Mucosa of stomach (tissue), 1 donor: ENCODE results near the gene TSTD1.
A peak's percentile ranks its signal among the peaks of the same experiment; 100 is the strongest.

ENCODE experiments used
- H3K27me3 ChIP-seq: one replicate; pipeline ENCODE4 v1.7.0; 2013; ENCODE audit warnings: mild to moderate bottlenecking, low read length; ENCODE audit not compliant: control insufficient read depth, insufficient read depth
- H3K36me3 ChIP-seq: one replicate; pipeline ENCODE4 v1.7.0; 2013; ENCODE audit warnings: low read length; ENCODE audit not compliant: control insufficient read depth, insufficient read depth
- H3K4me1 ChIP-seq: one replicate; pipeline ENCODE4 v1.7.0; 2013; ENCODE audit warnings: mild to moderate bottlenecking, low read length; ENCODE audit not compliant: control insufficient read depth, insufficient read depth
- H3K4me3 ChIP-seq: one replicate; pipeline ENCODE4 v1.7.0; 2013; ENCODE audit warnings: low read length
- H3K9ac ChIP-seq: one replicate; pipeline ENCODE4 v1.7.0; 2013; ENCODE audit warnings: mild to moderate bottlenecking, low read length, moderate library complexity
- H3K9me3 ChIP-seq: one replicate; pipeline ENCODE4 v1.7.0; 2013; ENCODE audit warnings: mild to moderate bottlenecking, low read length, moderate library complexity; ENCODE audit not compliant: control insufficient read depth
- donor health status: Pancreatic carcinoma.

TSTD1 gene

GRCh38 chr1:161038523-161039153 is at the start of gene TSTD1:
TSS of gene TSTD1 (minus strand) at chr1:161038964. CDS start at chr1:161038889, 75 bp downstream.
- Histone ChIP-seq H3K9ac (peak within 1 kb of the TSS; percentile 76), H3K4me3 (peak within 1 kb of the TSS; percentile 61), H3K36me3 (peaks cover 23% of the 10 kb centered on the region), H3K9me3 (no peaks in the 10 kb centered on the region), H3K4me1 (peaks cover 14% of the 10 kb centered on the region), H3K27me3 (no peaks in the 10 kb centered on the region)

- Histone ChIP-seq H3K36me3 (no peaks in the 10 kb centered on the region), H3K9me3 (no peaks in the 10 kb centered on the region), H3K27me3 (no peaks in the 10 kb centered on the region), H3K4me1 (peaks cover 80% of the 10 kb centered on the region), H3K4me3 (peak overlapping the region; percentile 5), H3K9ac (peak overlapping the region; percentile 91)
Observed at GRCh38 chr1:161086457-161086856, 47.7 kb upstream of the TSTD1 start.

- H3K4me1 ChIP-seq = peaks cover 91% of the 10 kb centered on the region
Observed at GRCh38 chr1:161085165-161085564, 46.4 kb upstream of the TSTD1 start.

GRCh38 chr1:161084597-161084988 is 45.8 kb upstream of the TSTD1 start:
- Histone ChIP-seq H3K9me3 (no peaks in the 10 kb centered on the region), H3K9ac (peak overlapping the region; percentile 91), H3K4me3 (no peak overlapping the region), H3K4me1 (peaks cover 89% of the 10 kb centered on the region), H3K36me3 (no peaks in the 10 kb centered on the region), H3K27me3 (no peaks in the 10 kb centered on the region)

More at GRCh38 chr1:161085165-161085564, 46.4 kb upstream of the TSTD1 start:
- Histone ChIP-seq H3K9me3 (no peaks in the 10 kb centered on the region), H3K9ac (peak overlapping the region; percentile 91), H3K36me3 (no peaks in the 10 kb centered on the region), H3K4me3 (no peak overlapping the region), H3K27me3 (no peaks in the 10 kb centered on the region)

GRCh38 chr1:161083748-161084596 is 45.2 kb upstream of the TSTD1 start:
- H3K27me3 ChIP-seq = no peaks in the 10 kb centered on the region
- H3K36me3 ChIP-seq = no peaks in the 10 kb centered on the region
- H3K9me3 ChIP-seq = no peaks in the 10 kb centered on the region
- H3K4me1 ChIP-seq = peaks cover 87% of the 10 kb centered on the region
- no peak overlapping the region for H3K4me3 ChIP-seq
- peak overlapping the region; percentile 91 for H3K9ac ChIP-seq

GRCh38 chr1:161082996-161083747 is 44.4 kb upstream of the TSTD1 start:
- H3K27me3 ChIP-seq = no peaks in the 10 kb centered on the region
- H3K36me3 ChIP-seq = no peaks in the 10 kb centered on the region
- peaks cover 83% of the 10 kb centered on the region for H3K4me1 ChIP-seq
- H3K9ac ChIP-seq = peak overlapping the region; percentile 91
- no peak overlapping the region for H3K4me3 ChIP-seq
- H3K9me3 ChIP-seq = no peaks in the 10 kb centered on the region

GRCh38 chr1:161082483-161082882 is 43.7 kb upstream of the TSTD1 start:
- Histone ChIP-seq H3K9ac (peak overlapping the region; percentile 76), H3K4me1 (peaks cover 76% of the 10 kb centered on the region), H3K36me3 (peaks cover 2% of the 10 kb centered on the region), H3K27me3 (no peaks in the 10 kb centered on the region), H3K4me3 (no peak overlapping the region), H3K9me3 (no peaks in the 10 kb centered on the region)

- Histone ChIP-seq H3K4me3 (no peak overlapping the region), H3K27me3 (no peaks in the 10 kb centered on the region), H3K4me1 (peaks cover 67% of the 10 kb centered on the region), H3K36me3 (peaks cover 5% of the 10 kb centered on the region), H3K9ac (no peak overlapping the region), H3K9me3 (no peaks in the 10 kb centered on the region)
Observed at GRCh38 chr1:161081519-161081918, 42.8 kb upstream of the TSTD1 start.

- H3K4me1 ChIP-seq = peaks cover 59% of the 10 kb centered on the region
- H3K9me3 ChIP-seq = no peaks in the 10 kb centered on the region
- H3K27me3 ChIP-seq = no peaks in the 10 kb centered on the region
- no peak overlapping the region for H3K4me3 ChIP-seq
- no peak overlapping the region for H3K9ac ChIP-seq
- peaks cover 5% of the 10 kb centered on the region for H3K36me3 ChIP-seq
Observed at GRCh38 chr1:161080441-161081405, 42.0 kb upstream of the TSTD1 start.

GRCh38 chr1:161079436-161080110 is 40.8 kb upstream of the TSTD1 start:
- peaks cover 53% of the 10 kb centered on the region for H3K4me1 ChIP-seq
- no peak overlapping the region for H3K4me3 ChIP-seq

GRCh38 chr1:161077426-161077825 is 38.7 kb upstream of the TSTD1 start:
- Histone ChIP-seq H3K4me1 (peaks cover 43% of the 10 kb centered on the region), H3K36me3 (peaks cover 17% of the 10 kb centered on the region), H3K9ac (no peak overlapping the region), H3K9me3 (no peaks in the 10 kb centered on the region), H3K27me3 (no peaks in the 10 kb centered on the region), H3K4me3 (no peak overlapping the region)

More at GRCh38 chr1:161079436-161080110, 40.8 kb upstream of the TSTD1 start:
- Histone ChIP-seq H3K9me3 (no peaks in the 10 kb centered on the region), H3K27me3 (no peaks in the 10 kb centered on the region), H3K36me3 (peaks cover 5% of the 10 kb centered on the region), H3K9ac (no peak overlapping the region)
